Measurements from ENCODE around the gene GFRA1.

The GFRA1 gene

DNA sequence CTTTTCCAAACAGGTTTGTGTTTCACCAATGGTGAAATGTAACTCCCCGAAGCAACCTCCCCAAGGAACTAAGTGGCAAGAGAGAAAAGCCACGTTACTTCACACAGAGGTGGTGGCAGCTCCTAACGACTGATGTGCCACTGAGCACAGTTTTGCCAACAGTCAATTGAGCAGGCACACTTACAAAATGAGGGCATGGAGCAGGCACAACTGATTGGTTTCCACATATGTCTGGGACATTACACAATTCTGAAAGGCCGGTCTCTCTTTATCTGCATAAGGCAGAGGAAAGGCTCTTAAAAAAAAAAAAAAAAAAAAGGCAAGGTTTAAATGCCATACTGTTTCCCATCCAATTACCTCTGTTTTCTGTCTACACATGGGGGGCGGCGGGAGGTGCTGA lies 86.7 kb downstream of the GFRA1 start (continued):
- TF ChIP-seq ZNF211 (tag by site-specific recombination; IDR thresholded peaks at IDR 0.05; ENCODE audit: low read depth): no peak
- no peak for TF ChIP-seq ZNF624 (tag by site-specific recombination; IDR thresholded peaks at IDR 0.05)

DNA sequence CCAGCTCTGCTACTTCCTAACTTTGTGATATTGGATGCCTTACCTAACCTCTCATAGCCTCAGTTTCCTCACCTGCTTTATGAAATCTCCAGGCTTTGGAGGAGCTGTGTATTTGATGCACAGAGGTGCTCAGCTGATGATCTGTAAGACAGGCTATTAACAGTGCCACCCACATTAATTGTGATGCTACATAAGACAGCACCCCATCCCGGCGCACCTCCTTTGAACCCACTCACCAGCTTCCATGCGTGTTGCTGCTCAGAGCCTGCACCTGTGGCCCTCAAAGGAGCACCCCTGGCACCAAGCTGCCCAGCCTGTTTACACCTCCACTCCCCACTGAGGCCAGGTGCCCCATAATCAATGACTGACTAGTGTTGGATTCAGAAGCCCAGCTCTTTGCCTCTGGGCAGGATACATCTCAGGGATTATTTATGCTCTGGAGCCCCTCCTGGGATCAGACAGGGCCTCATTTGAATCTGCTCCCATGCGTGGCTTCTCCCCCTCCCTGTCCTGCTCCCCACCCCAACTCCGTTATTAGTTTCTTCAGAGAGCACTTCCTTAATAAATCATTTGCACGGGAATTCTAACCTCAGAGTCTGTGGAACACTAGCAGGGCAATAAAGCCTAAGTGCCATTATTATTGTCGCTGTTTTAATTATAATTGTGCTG lies 87.7 kb downstream of the GFRA1 start:
- ChIA-PET CTCF (interaction anchor here (0.5 kb wide), 1 partner anchor 481 kb away, joined by 3 read pairs; no protein-coding TSS in a partner anchor), POLR2A (no interaction called here)
- TF ChIP-seq, protein P1, sequence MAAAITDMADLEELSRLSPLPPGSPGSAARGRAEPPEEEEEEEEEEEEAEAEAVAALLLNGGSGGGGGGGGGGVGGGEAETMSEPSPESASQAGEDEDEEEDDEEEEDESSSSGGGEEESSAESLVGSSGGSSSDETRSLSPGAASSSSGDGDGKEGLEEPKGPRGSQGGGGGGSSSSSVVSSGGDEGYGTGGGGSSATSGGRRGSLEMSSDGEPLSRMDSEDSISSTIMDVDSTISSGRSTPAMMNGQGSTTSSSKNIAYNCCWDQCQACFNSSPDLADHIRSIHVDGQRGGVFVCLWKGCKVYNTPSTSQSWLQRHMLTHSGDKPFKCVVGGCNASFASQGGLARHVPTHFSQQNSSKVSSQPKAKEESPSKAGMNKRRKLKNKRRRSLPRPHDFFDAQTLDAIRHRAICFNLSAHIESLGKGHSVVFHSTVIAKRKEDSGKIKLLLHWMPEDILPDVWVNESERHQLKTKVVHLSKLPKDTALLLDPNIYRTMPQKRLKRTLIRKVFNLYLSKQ (tag by site-specific recombination; IDR thresholded peaks at IDR 0.05; ENCODE audit: borderline replicate concordance): no peak
- TF ChIP-seq ZNF626 (tag by site-specific recombination; IDR thresholded peaks at IDR 0.05): no peak
- TF ChIP-seq ZBTB8A (tag by site-specific recombination; IDR thresholded peaks at IDR 0.05): no peak
- TF ChIP-seq ZNF791 (tag by site-specific recombination; IDR thresholded peaks at IDR 0.05): no peak
- TF ChIP-seq ZNF610 (tag by site-specific recombination; IDR thresholded peaks at IDR 0.05; ENCODE audit: borderline replicate concordance): no peak
- TF ChIP-seq ZNF658 (tag by site-specific recombination; IDR thresholded peaks at IDR 0.05): no peak
- no peak for TF ChIP-seq ZNF629 (tag by site-specific recombination; IDR thresholded peaks at IDR 0.05)
- TF ChIP-seq ZNF155 (tag by site-specific recombination; IDR thresholded peaks at IDR 0.05): no peak
- TF ChIP-seq, protein P2, sequence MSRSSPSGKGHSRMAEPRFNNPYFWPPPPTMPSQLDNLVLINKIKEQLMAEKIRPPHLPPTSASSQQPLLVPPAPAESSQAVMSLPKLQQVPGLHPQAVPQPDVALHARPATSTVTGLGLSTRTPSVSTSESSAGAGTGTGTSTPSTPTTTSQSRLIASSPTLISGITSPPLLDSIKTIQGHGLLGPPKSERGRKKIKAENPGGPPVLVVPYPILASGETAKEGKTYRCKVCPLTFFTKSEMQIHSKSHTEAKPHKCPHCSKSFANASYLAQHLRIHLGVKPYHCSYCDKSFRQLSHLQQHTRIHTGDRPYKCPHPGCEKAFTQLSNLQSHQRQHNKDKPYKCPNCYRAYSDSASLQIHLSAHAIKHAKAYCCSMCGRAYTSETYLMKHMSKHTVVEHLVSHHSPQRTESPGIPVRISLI (tag by site-specific recombination; IDR thresholded peaks at IDR 0.05): no peak
- no peak for TF ChIP-seq ZNF623 (tag by site-specific recombination; IDR thresholded peaks at IDR 0.05)
- TF ChIP-seq, protein P3, sequence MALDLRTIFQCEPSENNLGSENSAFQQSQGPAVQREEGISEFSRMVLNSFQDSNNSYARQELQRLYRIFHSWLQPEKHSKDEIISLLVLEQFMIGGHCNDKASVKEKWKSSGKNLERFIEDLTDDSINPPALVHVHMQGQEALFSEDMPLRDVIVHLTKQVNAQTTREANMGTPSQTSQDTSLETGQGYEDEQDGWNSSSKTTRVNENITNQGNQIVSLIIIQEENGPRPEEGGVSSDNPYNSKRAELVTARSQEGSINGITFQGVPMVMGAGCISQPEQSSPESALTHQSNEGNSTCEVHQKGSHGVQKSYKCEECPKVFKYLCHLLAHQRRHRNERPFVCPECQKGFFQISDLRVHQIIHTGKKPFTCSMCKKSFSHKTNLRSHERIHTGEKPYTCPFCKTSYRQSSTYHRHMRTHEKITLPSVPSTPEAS (tag by site-specific recombination; IDR thresholded peaks at IDR 0.05): no peak
- TF ChIP-seq, protein P4, sequence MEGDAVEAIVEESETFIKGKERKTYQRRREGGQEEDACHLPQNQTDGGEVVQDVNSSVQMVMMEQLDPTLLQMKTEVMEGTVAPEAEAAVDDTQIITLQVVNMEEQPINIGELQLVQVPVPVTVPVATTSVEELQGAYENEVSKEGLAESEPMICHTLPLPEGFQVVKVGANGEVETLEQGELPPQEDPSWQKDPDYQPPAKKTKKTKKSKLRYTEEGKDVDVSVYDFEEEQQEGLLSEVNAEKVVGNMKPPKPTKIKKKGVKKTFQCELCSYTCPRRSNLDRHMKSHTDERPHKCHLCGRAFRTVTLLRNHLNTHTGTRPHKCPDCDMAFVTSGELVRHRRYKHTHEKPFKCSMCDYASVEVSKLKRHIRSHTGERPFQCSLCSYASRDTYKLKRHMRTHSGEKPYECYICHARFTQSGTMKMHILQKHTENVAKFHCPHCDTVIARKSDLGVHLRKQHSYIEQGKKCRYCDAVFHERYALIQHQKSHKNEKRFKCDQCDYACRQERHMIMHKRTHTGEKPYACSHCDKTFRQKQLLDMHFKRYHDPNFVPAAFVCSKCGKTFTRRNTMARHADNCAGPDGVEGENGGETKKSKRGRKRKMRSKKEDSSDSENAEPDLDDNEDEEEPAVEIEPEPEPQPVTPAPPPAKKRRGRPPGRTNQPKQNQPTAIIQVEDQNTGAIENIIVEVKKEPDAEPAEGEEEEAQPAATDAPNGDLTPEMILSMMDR (tag by site-specific recombination; IDR thresholded peaks at IDR 0.05): no peak
- TF ChIP-seq, protein P5, sequence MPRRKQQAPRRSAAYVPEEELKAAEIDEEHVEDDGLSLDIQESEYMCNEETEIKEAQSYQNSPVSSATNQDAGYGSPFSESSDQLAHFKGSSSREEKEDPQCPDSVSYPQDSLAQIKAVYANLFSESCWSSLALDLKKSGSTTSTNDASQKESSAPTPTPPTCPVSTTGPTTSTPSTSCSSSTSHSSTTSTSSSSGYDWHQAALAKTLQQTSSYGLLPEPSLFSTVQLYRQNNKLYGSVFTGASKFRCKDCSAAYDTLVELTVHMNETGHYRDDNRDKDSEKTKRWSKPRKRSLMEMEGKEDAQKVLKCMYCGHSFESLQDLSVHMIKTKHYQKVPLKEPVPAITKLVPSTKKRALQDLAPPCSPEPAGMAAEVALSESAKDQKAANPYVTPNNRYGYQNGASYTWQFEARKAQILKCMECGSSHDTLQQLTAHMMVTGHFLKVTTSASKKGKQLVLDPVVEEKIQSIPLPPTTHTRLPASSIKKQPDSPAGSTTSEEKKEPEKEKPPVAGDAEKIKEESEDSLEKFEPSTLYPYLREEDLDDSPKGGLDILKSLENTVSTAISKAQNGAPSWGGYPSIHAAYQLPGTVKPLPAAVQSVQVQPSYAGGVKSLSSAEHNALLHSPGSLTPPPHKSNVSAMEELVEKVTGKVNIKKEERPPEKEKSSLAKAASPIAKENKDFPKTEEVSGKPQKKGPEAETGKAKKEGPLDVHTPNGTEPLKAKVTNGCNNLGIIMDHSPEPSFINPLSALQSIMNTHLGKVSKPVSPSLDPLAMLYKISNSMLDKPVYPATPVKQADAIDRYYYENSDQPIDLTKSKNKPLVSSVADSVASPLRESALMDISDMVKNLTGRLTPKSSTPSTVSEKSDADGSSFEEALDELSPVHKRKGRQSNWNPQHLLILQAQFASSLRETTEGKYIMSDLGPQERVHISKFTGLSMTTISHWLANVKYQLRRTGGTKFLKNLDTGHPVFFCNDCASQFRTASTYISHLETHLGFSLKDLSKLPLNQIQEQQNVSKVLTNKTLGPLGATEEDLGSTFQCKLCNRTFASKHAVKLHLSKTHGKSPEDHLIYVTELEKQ (tag by site-specific recombination; IDR thresholded peaks at IDR 0.05; ENCODE audit: borderline replicate concordance): no peak
- TF ChIP-seq, protein P6, sequence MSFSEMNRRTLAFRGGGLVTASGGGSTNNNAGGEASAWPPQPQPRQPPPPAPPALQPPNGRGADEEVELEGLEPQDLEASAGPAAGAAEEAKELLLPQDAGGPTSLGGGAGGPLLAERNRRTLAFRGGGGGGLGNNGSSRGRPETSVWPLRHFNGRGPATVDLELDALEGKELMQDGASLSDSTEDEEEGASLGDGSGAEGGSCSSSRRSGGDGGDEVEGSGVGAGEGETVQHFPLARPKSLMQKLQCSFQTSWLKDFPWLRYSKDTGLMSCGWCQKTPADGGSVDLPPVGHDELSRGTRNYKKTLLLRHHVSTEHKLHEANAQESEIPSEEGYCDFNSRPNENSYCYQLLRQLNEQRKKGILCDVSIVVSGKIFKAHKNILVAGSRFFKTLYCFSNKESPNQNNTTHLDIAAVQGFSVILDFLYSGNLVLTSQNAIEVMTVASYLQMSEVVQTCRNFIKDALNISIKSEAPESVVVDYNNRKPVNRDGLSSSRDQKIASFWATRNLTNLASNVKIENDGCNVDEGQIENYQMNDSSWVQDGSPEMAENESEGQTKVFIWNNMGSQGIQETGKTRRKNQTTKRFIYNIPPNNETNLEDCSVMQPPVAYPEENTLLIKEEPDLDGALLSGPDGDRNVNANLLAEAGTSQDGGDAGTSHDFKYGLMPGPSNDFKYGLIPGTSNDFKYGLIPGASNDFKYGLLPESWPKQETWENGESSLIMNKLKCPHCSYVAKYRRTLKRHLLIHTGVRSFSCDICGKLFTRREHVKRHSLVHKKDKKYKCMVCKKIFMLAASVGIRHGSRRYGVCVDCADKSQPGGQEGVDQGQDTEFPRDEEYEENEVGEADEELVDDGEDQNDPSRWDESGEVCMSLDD (tag by site-specific recombination; IDR thresholded peaks at IDR 0.05): no peak
- no peak for TF ChIP-seq ZNF544 (tag by site-specific recombination; IDR thresholded peaks at IDR 0.05)
- no peak for TF ChIP-seq RBAK (tag by site-specific recombination; IDR thresholded peaks at IDR 0.05)
- Histone ChIP-seq H3K36me3 (ENCODE audit: control insufficient read depth in 2 of 2, insufficient read depth in 1 of 2, low read length in 2 of 2) (no peaks in the 10 kb centered on the region), H3K4me3 (ENCODE audit: low read depth, low read length) (no peak overlapping the region), H3K4me1 (ENCODE audit: control insufficient read depth, insufficient read depth, low read length) (no peaks in the 10 kb centered on the region), H3K27ac (ENCODE audit: extremely low read depth, low read depth, low read length) (no peak overlapping the region), H3K9me3 (ENCODE audit: control insufficient read depth, insufficient read depth, low read depth, low read length) (no peaks in the 10 kb centered on the region)

Measured in HEK293 (cell line).